ENCODE results near the gene TMEM239.

DNA sequence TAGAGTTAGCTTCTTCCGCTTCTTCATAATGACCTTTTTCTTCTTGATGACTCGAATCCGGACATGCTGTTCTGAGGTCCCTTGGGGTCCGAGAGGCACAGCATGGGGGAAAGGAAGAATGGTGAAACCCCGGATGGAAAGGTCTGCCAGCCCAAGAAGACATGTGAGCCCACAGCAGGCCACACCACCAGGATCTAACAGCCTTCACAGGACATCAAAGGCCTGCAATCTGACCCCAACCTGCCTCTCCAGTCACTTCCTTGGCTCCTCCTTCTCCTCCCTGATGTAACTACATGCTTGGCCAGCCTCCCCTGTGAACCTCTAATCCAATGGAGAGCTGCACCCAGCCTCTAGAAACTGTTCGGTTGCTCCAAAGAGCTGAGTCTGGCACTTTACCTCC lies 17.4 kb upstream of the TMEM239 start:
- TF ChIP-seq, protein P1, sequence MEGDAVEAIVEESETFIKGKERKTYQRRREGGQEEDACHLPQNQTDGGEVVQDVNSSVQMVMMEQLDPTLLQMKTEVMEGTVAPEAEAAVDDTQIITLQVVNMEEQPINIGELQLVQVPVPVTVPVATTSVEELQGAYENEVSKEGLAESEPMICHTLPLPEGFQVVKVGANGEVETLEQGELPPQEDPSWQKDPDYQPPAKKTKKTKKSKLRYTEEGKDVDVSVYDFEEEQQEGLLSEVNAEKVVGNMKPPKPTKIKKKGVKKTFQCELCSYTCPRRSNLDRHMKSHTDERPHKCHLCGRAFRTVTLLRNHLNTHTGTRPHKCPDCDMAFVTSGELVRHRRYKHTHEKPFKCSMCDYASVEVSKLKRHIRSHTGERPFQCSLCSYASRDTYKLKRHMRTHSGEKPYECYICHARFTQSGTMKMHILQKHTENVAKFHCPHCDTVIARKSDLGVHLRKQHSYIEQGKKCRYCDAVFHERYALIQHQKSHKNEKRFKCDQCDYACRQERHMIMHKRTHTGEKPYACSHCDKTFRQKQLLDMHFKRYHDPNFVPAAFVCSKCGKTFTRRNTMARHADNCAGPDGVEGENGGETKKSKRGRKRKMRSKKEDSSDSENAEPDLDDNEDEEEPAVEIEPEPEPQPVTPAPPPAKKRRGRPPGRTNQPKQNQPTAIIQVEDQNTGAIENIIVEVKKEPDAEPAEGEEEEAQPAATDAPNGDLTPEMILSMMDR (IDR thresholded peaks at IDR 0.05; ENCODE audit: insufficient read depth, low read depth, low read length) = no peak
- TF ChIP-seq EZH2 (IDR thresholded peaks at IDR 0.05; ENCODE audit: insufficient read depth, low read length) = no peak

Data from astrocyte (in vitro differentiated cells and primary cell).